Prostate gland (tissue), 2 donors: ENCODE data around the gene ANKS1B. TPM values are rescaled to one million over a fixed set of nuclear protein-coding genes. Genes with fewer than 3 reads are reported as not detected.

Experiments
- DNase-seq: peaks from one replicate; pipeline ENCODE4 v3.0.0-alpha.2; 2019; ENCODE audit warnings: low spot score
- H3K27ac ChIP-seq, 2 donors: fragments of 200-600 bp; sonication (generic); 2 replicates each; pipeline ENCODE4 v1.5.1; 2017 to 2019
- H3K27me3 ChIP-seq: fragments of 200-600 bp; sonication (generic); replicated peaks from 2 replicates; pipeline ENCODE4 v1.5.1; 2019; ENCODE audit not compliant: insufficient read depth
- H3K36me3 ChIP-seq, 2 donors: fragments of 200-600 bp; sonication (generic); 1 replicate in 1 of 2; 2 replicates in 1 of 2; pipeline versions ENCODE4 v1.5.1 to v1.8.1; 2017 to 2019
- H3K4me1 ChIP-seq: fragments of 200-600 bp; sonication (generic); replicated peaks from 2 replicates; pipeline ENCODE4 v1.5.1; 2019
- H3K4me3 ChIP-seq, 2 donors: fragments of 200-600 bp; sonication (generic); 2 replicates each; pipeline ENCODE4 v1.5.1; 2017 to 2019
- H3K9me3 ChIP-seq: fragments of 200-600 bp; sonication (generic); 2 replicates; pipeline ENCODE4 v1.5.1; 2017
- POLR2A ChIP-seq: fragments of 450-650 bp; IDR thresholded peaks from one replicate; pipeline ENCODE4 v1.6.1; 2016; ENCODE audit warnings: antibody characterized with exemption, mild to moderate bottlenecking
- POLR2AphosphoS5 ChIP-seq: sonication (generic); formaldehyde crosslinking; IDR thresholded peaks from one replicate; pipeline ENCODE4 v1.6.1; 2017; ENCODE audit warnings: antibody characterized with exemption
- WGBS: methylation state at CpG from one replicate; pipeline ENCODE4 v1.1.5; 2018; 5-methylcytosine and 5-hydroxymethylcytosine counted together
- intact Hi-C: fragments of 100-400 bp; cut with DNase I; formaldehyde crosslinking; loops from one replicate; pipeline ENCODE4 v1.14.2; 2022
- total RNA-seq, 2 donors: library from RNA; depleted of rRNA; stranded (reverse); fragments of >200 nt; gene quantifications; one replicate each; pipeline ENCODE4 v1.1.0, GENCODE V29; 2016
- TF ChIP-seq, protein P1 (sequence below), 4 experiments: fragments of 200-600 bp in 2 of 4; fragments of 450-650 bp in 2 of 4; sonication (generic) in 2 of 4; IDR thresholded peaks; 1 replicate in 3 of 4; 2 replicates in 1 of 4; pipeline ENCODE4 v1.5.1; 2016 to 2019; ENCODE audit warnings: antibody characterized with exemption in 4 of 4, mild to moderate bottlenecking in 2 of 4, moderate library complexity in 2 of 4

The ANKS1B gene
- total RNA-seq, 2 donors from 2014 or later, result 13.0 to 17.4 TPM

DNA sequence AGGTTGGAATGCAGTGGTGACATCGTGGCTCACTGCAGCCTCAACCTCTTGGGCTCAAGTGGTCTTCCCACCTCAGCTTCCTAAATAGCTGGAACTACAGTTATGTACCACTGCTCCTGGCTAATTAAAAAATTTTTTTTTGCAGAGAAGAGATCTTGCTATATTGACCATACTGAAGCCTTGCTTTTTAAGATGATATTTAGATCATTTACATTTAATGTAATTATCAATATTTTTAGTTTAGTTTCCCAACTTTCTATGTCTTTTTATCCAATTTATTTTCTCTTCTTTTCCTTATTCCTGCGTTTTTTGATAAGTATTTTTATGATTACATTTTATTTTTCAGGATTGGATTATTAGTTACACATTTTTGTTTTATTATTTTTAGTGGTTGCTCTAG, 999.6 kb downstream of the ANKS1B start:
- Histone ChIP-seq H3K4me1 (no peaks in the 10 kb centered on the region), H3K27me3 (no peaks in the 10 kb centered on the region), H3K9me3 (no peaks in the 10 kb centered on the region), H3K4me3 (no peak overlapping the region), H3K27ac (no peak overlapping the region), H3K36me3 (no peaks in the 10 kb centered on the region)
- TF ChIP-seq POLR2AphosphoS5, result no peak
- TF ChIP-seq, protein P1, sequence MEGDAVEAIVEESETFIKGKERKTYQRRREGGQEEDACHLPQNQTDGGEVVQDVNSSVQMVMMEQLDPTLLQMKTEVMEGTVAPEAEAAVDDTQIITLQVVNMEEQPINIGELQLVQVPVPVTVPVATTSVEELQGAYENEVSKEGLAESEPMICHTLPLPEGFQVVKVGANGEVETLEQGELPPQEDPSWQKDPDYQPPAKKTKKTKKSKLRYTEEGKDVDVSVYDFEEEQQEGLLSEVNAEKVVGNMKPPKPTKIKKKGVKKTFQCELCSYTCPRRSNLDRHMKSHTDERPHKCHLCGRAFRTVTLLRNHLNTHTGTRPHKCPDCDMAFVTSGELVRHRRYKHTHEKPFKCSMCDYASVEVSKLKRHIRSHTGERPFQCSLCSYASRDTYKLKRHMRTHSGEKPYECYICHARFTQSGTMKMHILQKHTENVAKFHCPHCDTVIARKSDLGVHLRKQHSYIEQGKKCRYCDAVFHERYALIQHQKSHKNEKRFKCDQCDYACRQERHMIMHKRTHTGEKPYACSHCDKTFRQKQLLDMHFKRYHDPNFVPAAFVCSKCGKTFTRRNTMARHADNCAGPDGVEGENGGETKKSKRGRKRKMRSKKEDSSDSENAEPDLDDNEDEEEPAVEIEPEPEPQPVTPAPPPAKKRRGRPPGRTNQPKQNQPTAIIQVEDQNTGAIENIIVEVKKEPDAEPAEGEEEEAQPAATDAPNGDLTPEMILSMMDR (IDR thresholded peaks at IDR 0.05), result no peak
- no peak for TF ChIP-seq POLR2A
- intact Hi-C loops, result no loop called here
- WGBS, result 78% methylated on average over 2 of the region's 2 CpGs
- DNase-seq, result no peak

DNA sequence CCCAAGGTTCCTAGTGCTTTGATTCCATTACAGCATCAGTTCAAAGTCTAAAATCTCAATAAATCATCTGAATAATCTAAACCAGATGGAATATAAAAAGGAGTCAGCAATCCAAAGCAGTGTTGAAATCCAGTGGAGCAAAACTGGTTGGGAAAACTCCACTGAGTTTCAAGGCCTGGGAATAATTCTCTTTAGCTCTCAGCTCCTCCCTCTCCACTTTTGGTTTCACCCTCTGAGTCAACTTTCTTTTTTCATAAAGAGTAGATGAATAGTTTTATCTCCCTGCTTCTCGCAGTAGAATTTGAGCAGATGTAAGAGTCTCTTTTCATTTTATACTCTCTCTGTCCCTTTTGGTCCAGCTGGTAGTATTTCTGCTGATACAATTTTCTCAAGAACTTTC, 1001.1 kb downstream of the ANKS1B start:
- H3K36me3 ChIP-seq, result no peaks in the 10 kb centered on the region
- no peaks in the 10 kb centered on the region for H3K9me3 ChIP-seq
- WGBS, result 86% methylated on average over 1 of the region's 1 CpG
- intact Hi-C loops, result no loop called here
- H3K27ac ChIP-seq, result no peak overlapping the region
- H3K4me3 ChIP-seq, result no peak overlapping the region
- no peaks in the 10 kb centered on the region for H3K4me1 ChIP-seq
- no peak for DNase-seq
- H3K27me3 ChIP-seq, result no peaks in the 10 kb centered on the region
- TF ChIP-seq, protein P1 (IDR thresholded peaks at IDR 0.05), result no peak
- TF ChIP-seq POLR2A, result no peak
- no peak for TF ChIP-seq POLR2AphosphoS5

DNA sequence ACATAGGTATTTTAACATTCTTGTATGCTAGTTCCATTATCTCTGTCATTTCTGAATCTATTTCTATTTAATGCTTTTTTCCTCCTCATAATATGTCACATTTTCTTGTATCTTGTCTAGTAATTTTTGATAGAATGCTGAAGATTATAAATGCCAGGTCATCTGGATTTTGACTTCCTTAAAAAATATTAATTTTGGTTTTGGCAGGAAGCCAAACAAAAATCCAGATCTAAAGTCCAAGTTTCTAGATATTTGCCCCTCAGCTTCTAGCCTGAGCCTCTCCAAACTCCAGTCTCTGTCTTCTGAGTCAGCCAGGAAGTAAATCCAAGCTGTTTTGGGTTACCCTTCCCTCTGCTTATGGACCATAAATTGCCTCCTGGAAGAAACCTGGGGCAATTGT, 1004.2 kb downstream of the ANKS1B start:
- Histone ChIP-seq H3K36me3 (no peaks in the 10 kb centered on the region), H3K4me3 (no peak overlapping the region), H3K27ac (no peak overlapping the region), H3K4me1 (no peaks in the 10 kb centered on the region), H3K27me3 (no peaks in the 10 kb centered on the region), H3K9me3 (no peaks in the 10 kb centered on the region)
- TF ChIP-seq, protein P1 (IDR thresholded peaks at IDR 0.05), result no peak
- TF ChIP-seq POLR2AphosphoS5, result no peak
- no peak for TF ChIP-seq POLR2A
- intact Hi-C loops, result no loop called here
- DNase-seq, result no peak

DNA sequence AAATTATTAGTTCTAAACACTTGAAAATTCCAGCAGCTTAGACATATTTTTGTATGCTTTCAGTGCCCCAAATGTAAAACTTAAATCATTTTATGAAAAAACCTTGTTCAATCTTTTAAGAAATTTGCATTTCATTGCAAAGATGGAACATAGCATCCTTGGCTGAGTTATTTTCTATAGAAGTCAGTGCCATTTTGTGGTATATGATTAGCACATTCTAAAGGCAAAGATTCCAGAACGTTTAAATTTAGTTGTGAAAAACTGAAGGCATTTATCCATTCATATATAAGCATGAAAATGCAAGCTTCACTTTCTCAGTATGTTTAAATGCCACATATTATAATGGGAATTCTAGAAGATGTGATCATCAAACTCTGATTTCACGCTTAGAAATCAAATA, 1007.5 kb downstream of the ANKS1B start:
- 71% methylated on average over 2 of the region's 2 CpGs for WGBS
- no peak for TF ChIP-seq POLR2A
- TF ChIP-seq, protein P1 (IDR thresholded peaks at IDR 0.05), result no peak
- TF ChIP-seq POLR2AphosphoS5, result no peak
- Histone ChIP-seq H3K9me3 (no peaks in the 10 kb centered on the region), H3K4me3 (no peak overlapping the region), H3K27me3 (no peaks in the 10 kb centered on the region), H3K27ac (no peak overlapping the region), H3K36me3 (no peaks in the 10 kb centered on the region), H3K4me1 (no peaks in the 10 kb centered on the region)
- DNase-seq, result no peak
- intact Hi-C loops, result no loop called here

DNA sequence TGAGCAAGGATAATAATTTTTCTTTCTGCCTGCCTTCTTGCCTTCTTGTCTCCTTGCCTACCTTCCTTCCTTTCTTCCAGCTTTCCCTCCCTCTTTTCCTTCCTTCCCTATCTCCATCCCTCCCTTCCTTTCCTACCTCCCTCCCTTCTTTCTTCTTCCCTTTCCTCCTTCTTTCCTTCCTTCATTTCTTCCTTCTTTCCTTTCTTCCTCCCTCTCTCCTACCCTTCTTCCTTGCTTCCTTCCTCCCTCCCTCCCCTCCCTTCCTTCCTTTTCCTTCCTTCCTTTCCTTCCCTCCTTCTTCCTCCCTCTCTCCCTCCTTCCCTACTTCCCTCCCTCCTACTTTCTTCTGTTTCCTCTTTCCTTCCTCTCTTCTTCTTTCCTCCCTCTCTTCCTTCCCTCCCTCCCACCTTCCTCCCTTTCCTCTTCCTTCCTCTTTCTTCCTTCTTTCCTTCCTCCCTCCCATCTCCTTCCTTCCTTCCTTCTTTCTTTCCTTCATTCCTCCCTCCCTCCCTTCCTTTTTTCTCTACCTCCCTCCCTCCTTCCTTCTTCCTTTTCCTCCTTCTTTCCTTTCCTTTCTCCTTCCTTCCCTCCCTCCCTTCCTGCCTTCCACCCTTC, 1009.9 kb downstream of the ANKS1B start:
- TF ChIP-seq POLR2AphosphoS5, result no peak
- TF ChIP-seq POLR2A, result no peak
- TF ChIP-seq, protein P1 (IDR thresholded peaks at IDR 0.05), result no peak

More for the DNA sequence above, 1009.9 kb downstream of the ANKS1B start:
- intact Hi-C loops, result no loop called here
- DNase-seq, result no peak
- Histone ChIP-seq H3K27me3 (no peaks in the 10 kb centered on the region), H3K4me1 (no peaks in the 10 kb centered on the region), H3K27ac (no peak overlapping the region), H3K4me3 (no peak overlapping the region), H3K36me3 (no peaks in the 10 kb centered on the region), H3K9me3 (no peaks in the 10 kb centered on the region)
